Prostate gland (tissue), 2 donors: ENCODE results near the gene MIGA1.

ENCODE experiments used
- POLR2A ChIP-seq: fragments of 450-650 bp; IDR thresholded peaks from one replicate; pipeline ENCODE4 v1.6.1; 2016; ENCODE audit warnings: antibody characterized with exemption, mild to moderate bottlenecking
- POLR2AphosphoS5 ChIP-seq: sonication (generic); formaldehyde crosslinking; IDR thresholded peaks from one replicate; pipeline ENCODE4 v1.6.1; 2017; ENCODE audit warnings: antibody characterized with exemption
- TF ChIP-seq, protein P1 (sequence below), 4 experiments: fragments of 200-600 bp in 2 of 4; fragments of 450-650 bp in 2 of 4; sonication (generic) in 2 of 4; IDR thresholded peaks; 1 replicate in 3 of 4; 2 replicates in 1 of 4; pipeline ENCODE4 v1.5.1; 2016 to 2019; ENCODE audit warnings: antibody characterized with exemption in 4 of 4, mild to moderate bottlenecking in 2 of 4, moderate library complexity in 2 of 4

- TF ChIP-seq, protein P1, sequence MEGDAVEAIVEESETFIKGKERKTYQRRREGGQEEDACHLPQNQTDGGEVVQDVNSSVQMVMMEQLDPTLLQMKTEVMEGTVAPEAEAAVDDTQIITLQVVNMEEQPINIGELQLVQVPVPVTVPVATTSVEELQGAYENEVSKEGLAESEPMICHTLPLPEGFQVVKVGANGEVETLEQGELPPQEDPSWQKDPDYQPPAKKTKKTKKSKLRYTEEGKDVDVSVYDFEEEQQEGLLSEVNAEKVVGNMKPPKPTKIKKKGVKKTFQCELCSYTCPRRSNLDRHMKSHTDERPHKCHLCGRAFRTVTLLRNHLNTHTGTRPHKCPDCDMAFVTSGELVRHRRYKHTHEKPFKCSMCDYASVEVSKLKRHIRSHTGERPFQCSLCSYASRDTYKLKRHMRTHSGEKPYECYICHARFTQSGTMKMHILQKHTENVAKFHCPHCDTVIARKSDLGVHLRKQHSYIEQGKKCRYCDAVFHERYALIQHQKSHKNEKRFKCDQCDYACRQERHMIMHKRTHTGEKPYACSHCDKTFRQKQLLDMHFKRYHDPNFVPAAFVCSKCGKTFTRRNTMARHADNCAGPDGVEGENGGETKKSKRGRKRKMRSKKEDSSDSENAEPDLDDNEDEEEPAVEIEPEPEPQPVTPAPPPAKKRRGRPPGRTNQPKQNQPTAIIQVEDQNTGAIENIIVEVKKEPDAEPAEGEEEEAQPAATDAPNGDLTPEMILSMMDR (IDR thresholded peaks at IDR 0.05) = no peak
- TF ChIP-seq POLR2A = no peak
- TF ChIP-seq POLR2AphosphoS5 = no peak
These were observed 127.2 kb downstream of the MIGA1 start for GRCh38 chr1:77906624-77907023.
